ENCODE results near the gene SLC16A1. TPM values are rescaled to one million over a fixed set of nuclear protein-coding genes. Genes with fewer than 3 reads are reported as not detected.

SLC16A1 gene
- total and polyA plus RNA-seq, 2 experiments from 2014 or later, result 97.5 to 178 TPM

DNA sequence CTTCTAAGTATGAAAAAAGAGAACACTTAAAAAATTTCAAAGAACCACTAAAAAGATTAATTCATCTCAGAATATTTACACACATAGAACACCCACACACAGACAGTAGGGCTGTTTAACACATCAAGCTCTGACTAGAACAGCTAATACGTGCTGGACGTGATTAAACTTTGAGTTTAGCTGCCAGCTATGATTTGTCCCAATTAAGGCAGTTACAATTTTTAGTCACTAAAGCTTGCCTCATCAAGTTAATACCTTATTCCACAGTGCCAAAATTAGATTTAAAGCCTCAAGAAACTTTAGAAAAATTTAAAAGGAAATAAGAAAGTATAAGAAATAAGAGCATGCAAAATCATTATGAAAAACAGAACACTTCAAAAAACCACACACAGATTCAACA lies 18.9 kb downstream of the SLC16A1 start:
- Histone ChIP-seq H3F3A (ENCODE audit: insufficient read depth) (peaks cover 52% of the 10 kb centered on the region), H2AFZ (no peak overlapping the region), H3K27ac (peak overlapping the region; percentile 84), H3K27me3 (replicated peaks; ENCODE audit: insufficient read depth) (no peaks in the 10 kb centered on the region), H3K4me2 (ENCODE audit: unreplicated experiment) (peak overlapping the region; percentile 72), H4K20me1 (ENCODE audit: insufficient read depth) (no peaks in the 10 kb centered on the region), H3K4me3 (peak overlapping the region; percentile 33), H3K9ac (peak overlapping the region; percentile 60), H3K4me1 (ENCODE audit: insufficient read depth) (peaks cover 50% of the 10 kb centered on the region), H3K79me2 (ENCODE audit: insufficient read depth) (peaks cover 85% of the 10 kb centered on the region), H3K9me3 (ENCODE audit: low read depth) (no peaks in the 10 kb centered on the region), H3K9me2 (ENCODE audit: insufficient read depth) (no peaks in the 10 kb centered on the region), H3K36me3 (ENCODE audit: low read depth) (no peaks in the 10 kb centered on the region)
- in situ Hi-C loops (cut with MboI), result no loop called here
- TF ChIP-seq EZH2phosphoT487 (IDR thresholded peaks at IDR 0.05; ENCODE audit: insufficient read depth, low read depth) (no peak), EZH2 (IDR thresholded peaks at IDR 0.05; ENCODE audit: insufficient read depth, poor library complexity, severe bottlenecking) (no peak)
- peak; percentile 82 for DNase-seq
- 4 to 5% methylated on average over 2 of the region's 2 CpGs for WGBS, 2 experiments (ENCODE audit: low coverage in 1 of 2, low lambda C conversion rate in 2 of 2, missing lambda C conversion rate in 2 of 2)

DNA sequence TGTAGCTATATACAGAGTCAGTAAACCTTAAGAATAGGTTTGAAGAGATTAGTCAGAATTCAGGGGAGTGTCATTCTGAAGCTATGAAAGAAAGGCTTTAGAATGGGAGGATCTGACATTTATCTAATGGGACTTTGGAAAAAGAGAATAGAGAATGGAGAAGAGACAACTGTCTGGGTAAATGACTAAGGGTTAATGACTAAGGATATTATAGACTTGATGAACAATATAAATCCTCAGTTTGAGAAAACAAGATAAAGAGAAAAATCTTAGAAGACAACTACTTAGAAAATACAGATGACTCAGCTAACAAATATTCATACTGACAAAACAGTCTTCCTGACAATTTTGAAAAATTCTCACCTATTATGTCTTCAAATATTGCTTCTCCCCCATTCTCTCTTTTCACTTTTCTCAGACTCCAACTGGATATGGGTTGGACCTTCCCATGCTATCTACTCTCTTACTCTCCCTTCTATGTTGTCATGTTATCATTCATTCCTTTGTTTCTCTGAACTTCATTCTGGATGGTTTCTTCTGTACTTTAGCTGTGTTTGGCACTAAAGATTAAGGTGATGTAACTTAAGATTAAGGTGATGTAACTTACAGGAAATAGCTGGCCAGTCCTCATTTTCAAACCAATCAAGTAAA lies 20.4 kb downstream of the SLC16A1 start:
- H4K20me1 ChIP-seq (ENCODE audit: insufficient read depth), result no peaks in the 10 kb centered on the region
- in situ Hi-C loops (cut with MboI), result no loop called here
- peaks cover 85% of the 10 kb centered on the region for H3K79me2 ChIP-seq (ENCODE audit: insufficient read depth)
- H3K27me3 ChIP-seq (replicated peaks; ENCODE audit: insufficient read depth), result no peaks in the 10 kb centered on the region
- peak overlapping the region; percentile 29; the same call in 1 of the 2 replicates for H2AFZ ChIP-seq
- TF ChIP-seq EZH2 (IDR thresholded peaks at IDR 0.05; ENCODE audit: insufficient read depth, poor library complexity, severe bottlenecking) (no peak), EZH2phosphoT487 (IDR thresholded peaks at IDR 0.05; ENCODE audit: insufficient read depth, low read depth) (no peak)
- H3K9me2 ChIP-seq (ENCODE audit: insufficient read depth), result no peaks in the 10 kb centered on the region
- H3K4me1 ChIP-seq (ENCODE audit: insufficient read depth), result peaks cover 50% of the 10 kb centered on the region
- H3K27ac ChIP-seq, result peak overlapping the region; percentile 84
- H3K4me2 ChIP-seq (ENCODE audit: unreplicated experiment), result peak overlapping the region; percentile 72
- peak; percentile 77 for DNase-seq
- peaks cover 52% of the 10 kb centered on the region for H3F3A ChIP-seq (ENCODE audit: insufficient read depth)
- peak overlapping the region; percentile 16 for H3K4me3 ChIP-seq
- peak overlapping the region; percentile 37 for H3K9ac ChIP-seq
- no peaks in the 10 kb centered on the region for H3K36me3 ChIP-seq (ENCODE audit: low read depth)
- no peaks in the 10 kb centered on the region for H3K9me3 ChIP-seq (ENCODE audit: low read depth)

DNA sequence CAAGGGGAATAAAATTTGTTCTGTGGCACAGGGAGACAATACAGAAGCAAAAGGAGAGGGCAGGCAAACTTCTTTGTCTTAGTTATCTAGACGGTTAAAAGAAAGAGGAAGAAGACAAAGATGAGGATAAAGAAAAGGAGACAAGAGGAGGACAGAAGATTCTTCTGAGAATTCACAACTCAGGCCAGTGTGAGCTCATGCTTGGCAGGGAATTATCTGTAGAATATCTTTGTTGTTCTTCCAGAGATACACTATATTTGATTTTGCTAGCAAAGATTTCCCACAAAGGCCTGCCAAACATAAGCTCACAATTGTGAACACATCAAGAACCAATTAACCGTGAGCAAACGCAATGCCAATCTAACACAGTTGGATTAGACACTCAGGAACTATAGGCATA lies 21.4 kb downstream of the SLC16A1 start:
- H2AFZ ChIP-seq, result no peak overlapping the region
- H3K27ac ChIP-seq, result peak overlapping the region; percentile 84
- H3F3A ChIP-seq (ENCODE audit: insufficient read depth), result peaks cover 52% of the 10 kb centered on the region
- peaks cover 85% of the 10 kb centered on the region for H3K79me2 ChIP-seq (ENCODE audit: insufficient read depth)
- H3K9me2 ChIP-seq (ENCODE audit: insufficient read depth), result no peaks in the 10 kb centered on the region
- in situ Hi-C loops (cut with MboI), result no loop called here
- H3K4me3 ChIP-seq, result peak overlapping the region; percentile 16; the same call in 1 of the 2 replicates
- DNase-seq, result peak; percentile 52
- peak overlapping the region; percentile 72 for H3K4me2 ChIP-seq (ENCODE audit: unreplicated experiment)
- no peaks in the 10 kb centered on the region for H3K27me3 ChIP-seq (replicated peaks; ENCODE audit: insufficient read depth)
- WGBS, 2 experiments (ENCODE audit: low coverage in 1 of 2, low lambda C conversion rate in 2 of 2, missing lambda C conversion rate in 2 of 2), result 73 to 74% methylated on average over 3 of the region's 3 CpGs
- H3K9ac ChIP-seq, result peak overlapping the region; percentile 37
- H3K4me1 ChIP-seq (ENCODE audit: insufficient read depth), result peaks cover 50% of the 10 kb centered on the region
- no peaks in the 10 kb centered on the region for H4K20me1 ChIP-seq (ENCODE audit: insufficient read depth)
- no peaks in the 10 kb centered on the region for H3K36me3 ChIP-seq (ENCODE audit: low read depth)
- TF ChIP-seq EZH2phosphoT487 (IDR thresholded peaks at IDR 0.05; ENCODE audit: insufficient read depth, low read depth) (no peak), EZH2 (IDR thresholded peaks at IDR 0.05; ENCODE audit: insufficient read depth, poor library complexity, severe bottlenecking) (no peak)
- no peaks in the 10 kb centered on the region for H3K9me3 ChIP-seq (ENCODE audit: low read depth)

DNA sequence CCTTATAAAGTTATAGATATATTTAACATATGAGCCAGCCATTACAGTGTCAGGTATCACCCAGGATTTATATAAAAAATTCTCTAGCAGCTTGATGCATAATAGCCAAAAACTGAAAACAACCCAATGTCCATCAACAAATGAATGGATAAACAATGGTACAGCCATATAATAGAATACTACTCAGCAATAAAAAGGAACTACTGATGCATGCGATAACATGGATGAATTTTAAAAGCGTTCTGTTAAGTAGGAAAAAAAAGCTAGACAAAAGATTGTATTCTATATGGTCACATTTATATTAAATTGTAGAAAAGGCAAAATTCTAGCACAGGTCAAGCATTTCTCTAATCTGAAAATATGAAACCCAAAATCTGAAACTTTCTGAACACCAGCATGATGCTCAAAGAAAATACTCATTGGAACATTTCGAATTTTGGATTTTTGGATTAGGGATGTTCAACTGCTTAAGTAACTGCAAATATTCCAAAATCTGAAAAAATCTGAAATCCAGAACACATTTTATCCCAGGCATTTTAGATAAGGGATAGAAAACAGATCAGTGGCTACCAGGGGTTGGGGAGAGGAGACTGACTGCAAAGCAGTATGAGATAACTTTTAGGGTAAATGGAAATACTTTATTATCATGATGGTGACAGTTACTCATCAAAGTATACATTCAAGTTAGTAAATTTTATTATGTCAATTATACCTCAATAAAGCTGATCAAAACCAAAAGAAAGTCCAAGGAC lies 22.0 kb downstream of the SLC16A1 start:
- Histone ChIP-seq H3K4me1 (ENCODE audit: insufficient read depth) (peaks cover 50% of the 10 kb centered on the region), H3F3A (ENCODE audit: insufficient read depth) (peaks cover 52% of the 10 kb centered on the region), H3K9ac (peak overlapping the region; percentile 7; the same call in 1 of the 2 replicates), H3K27me3 (replicated peaks; ENCODE audit: insufficient read depth) (no peaks in the 10 kb centered on the region), H3K79me2 (ENCODE audit: insufficient read depth) (peaks cover 85% of the 10 kb centered on the region), H3K27ac (peak overlapping the region; percentile 84), H3K4me2 (ENCODE audit: unreplicated experiment) (peak overlapping the region; percentile 72), H2AFZ (no peak overlapping the region), H3K4me3 (no peak overlapping the region), H4K20me1 (ENCODE audit: insufficient read depth) (no peaks in the 10 kb centered on the region), H3K9me3 (ENCODE audit: low read depth) (no peaks in the 10 kb centered on the region), H3K36me3 (ENCODE audit: low read depth) (peaks cover 2% of the 10 kb centered on the region; the same call in 1 of the 2 replicates), H3K9me2 (ENCODE audit: insufficient read depth) (no peaks in the 10 kb centered on the region)
- no peak for DNase-seq
- TF ChIP-seq EZH2phosphoT487 (IDR thresholded peaks at IDR 0.05; ENCODE audit: insufficient read depth, low read depth), result no peak
- TF ChIP-seq EZH2 (IDR thresholded peaks at IDR 0.05; ENCODE audit: insufficient read depth, poor library complexity, severe bottlenecking), result no peak
- WGBS, 2 experiments (ENCODE audit: low coverage in 1 of 2, low lambda C conversion rate in 2 of 2, missing lambda C conversion rate in 2 of 2), result 92 to 99% methylated on average over 3 of the region's 3 CpGs
- in situ Hi-C loops (cut with MboI), result no loop called here

All from GM23248 (cell line).